ENCODE data around the gene KAT14. TPM values are rescaled to one million over a fixed set of nuclear protein-coding genes. Genes with fewer than 3 reads are reported as not detected.

The KAT14 gene
- total RNA-seq, 1 experiment from 2014 or later, result 10.8 TPM

- no peak overlapping the region for H3K9ac ChIP-seq (ENCODE audit: low read length)
- H3K4me1 ChIP-seq (ENCODE audit: insufficient read depth, low read length), result peaks cover 20% of the 10 kb centered on the region
- ChIA-PET POLR2A (ENCODE audit: unreplicated experiment) (no interaction called here), CTCF (no interaction called here)
- no peaks in the 10 kb centered on the region for H3K9me2 ChIP-seq (replicated peaks; ENCODE audit: low read length)
- no peak overlapping the region for H3K27ac ChIP-seq (ENCODE audit: low read length)
- DNase-seq (no peak), ATAC-seq (no peak)
- intact Hi-C loops (cut with micrococcal nuclease), result no loop called here
- BruUV-seq (replicated peaks), result no TSS peak
- no peaks in the 10 kb centered on the region for H3K36me3 ChIP-seq (ENCODE audit: low read depth, low read length)
- H3K4me2 ChIP-seq (ENCODE audit: low read length), result no peak overlapping the region
- H3K4me3 ChIP-seq (ENCODE audit: low read length), result no peak overlapping the region
- TF ChIP-seq EZH2 (IDR thresholded peaks at IDR 0.05; ENCODE audit: low read length, unreplicated experiment) (no peak), EZH2phosphoT487 (IDR thresholded peaks at IDR 0.05; ENCODE audit: borderline replicate concordance, low read length) (no peak)
- TF ChIP-seq, protein P1, sequence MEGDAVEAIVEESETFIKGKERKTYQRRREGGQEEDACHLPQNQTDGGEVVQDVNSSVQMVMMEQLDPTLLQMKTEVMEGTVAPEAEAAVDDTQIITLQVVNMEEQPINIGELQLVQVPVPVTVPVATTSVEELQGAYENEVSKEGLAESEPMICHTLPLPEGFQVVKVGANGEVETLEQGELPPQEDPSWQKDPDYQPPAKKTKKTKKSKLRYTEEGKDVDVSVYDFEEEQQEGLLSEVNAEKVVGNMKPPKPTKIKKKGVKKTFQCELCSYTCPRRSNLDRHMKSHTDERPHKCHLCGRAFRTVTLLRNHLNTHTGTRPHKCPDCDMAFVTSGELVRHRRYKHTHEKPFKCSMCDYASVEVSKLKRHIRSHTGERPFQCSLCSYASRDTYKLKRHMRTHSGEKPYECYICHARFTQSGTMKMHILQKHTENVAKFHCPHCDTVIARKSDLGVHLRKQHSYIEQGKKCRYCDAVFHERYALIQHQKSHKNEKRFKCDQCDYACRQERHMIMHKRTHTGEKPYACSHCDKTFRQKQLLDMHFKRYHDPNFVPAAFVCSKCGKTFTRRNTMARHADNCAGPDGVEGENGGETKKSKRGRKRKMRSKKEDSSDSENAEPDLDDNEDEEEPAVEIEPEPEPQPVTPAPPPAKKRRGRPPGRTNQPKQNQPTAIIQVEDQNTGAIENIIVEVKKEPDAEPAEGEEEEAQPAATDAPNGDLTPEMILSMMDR (conservative IDR thresholded peaks at IDR 0.05; ENCODE audit: low read depth, low read length), result no peak
- no peaks in the 10 kb centered on the region for H3F3A ChIP-seq (ENCODE audit: low read length, unreplicated experiment)
- no peaks in the 10 kb centered on the region for H4K20me1 ChIP-seq (ENCODE audit: low read length)
- H3K79me2 ChIP-seq (ENCODE audit: low read length), result no peaks in the 10 kb centered on the region
- no peaks in the 10 kb centered on the region for H3K9me3 ChIP-seq (ENCODE audit: low read length)
- H3K27me3 ChIP-seq (ENCODE audit: low read length), result no peaks in the 10 kb centered on the region
- no peak overlapping the region for H2AFZ ChIP-seq (ENCODE audit: low read length)
These were observed 5.0 kb upstream of the KAT14 start for GRCh38 chr20:18132663-18133062.

GRCh38 chr20:18133962-18134361 is 3.7 kb upstream of the KAT14 start:
- no peak overlapping the region for H3K9ac ChIP-seq (ENCODE audit: low read length)
- peak; percentile 77 for DNase-seq
- peaks cover 24% of the 10 kb centered on the region for H3K4me1 ChIP-seq (ENCODE audit: insufficient read depth, low read length)
- H3K9me2 ChIP-seq (replicated peaks; ENCODE audit: low read length), result no peaks in the 10 kb centered on the region
- TF ChIP-seq, protein P1 (conservative IDR thresholded peaks at IDR 0.05; ENCODE audit: low read depth, low read length), result no peak
- no peak for TF ChIP-seq EZH2 (IDR thresholded peaks at IDR 0.05; ENCODE audit: low read length, unreplicated experiment)
- TF ChIP-seq EZH2phosphoT487 (IDR thresholded peaks at IDR 0.05; ENCODE audit: borderline replicate concordance, low read length), result no peak
- H3K4me2 ChIP-seq (ENCODE audit: low read length), result peak overlapping the region; percentile 11
- ChIA-PET CTCF (no interaction called here), POLR2A (ENCODE audit: unreplicated experiment) (interaction anchor here (0.6 kb wide), 1 partner anchor 20 kb away, joined by 4 read pairs; no protein-coding TSS in a partner anchor)
- ATAC-seq, result peak; percentile 23
- H3K4me3 ChIP-seq (ENCODE audit: low read length), result no peak overlapping the region
- peak overlapping the region; percentile 35 for H3K27ac ChIP-seq (ENCODE audit: low read length)
- no peaks in the 10 kb centered on the region for H3K9me3 ChIP-seq (ENCODE audit: low read length)
- H3K27me3 ChIP-seq (ENCODE audit: low read length), result no peaks in the 10 kb centered on the region
- H2AFZ ChIP-seq (ENCODE audit: low read length), result peak overlapping the region; percentile 66
- H3F3A ChIP-seq (ENCODE audit: low read length, unreplicated experiment), result no peaks in the 10 kb centered on the region
- intact Hi-C loops (cut with micrococcal nuclease), result no loop called here
- peaks cover 12% of the 10 kb centered on the region for H3K79me2 ChIP-seq (ENCODE audit: low read length)
- H4K20me1 ChIP-seq (ENCODE audit: low read length), result 0 out of 2 replicates have a peak, but pooled peaks cover 2% of the 10 kb centered on the region
- BruUV-seq (replicated peaks), result no TSS peak
- H3K36me3 ChIP-seq (ENCODE audit: low read depth, low read length), result no peaks in the 10 kb centered on the region

DNA sequence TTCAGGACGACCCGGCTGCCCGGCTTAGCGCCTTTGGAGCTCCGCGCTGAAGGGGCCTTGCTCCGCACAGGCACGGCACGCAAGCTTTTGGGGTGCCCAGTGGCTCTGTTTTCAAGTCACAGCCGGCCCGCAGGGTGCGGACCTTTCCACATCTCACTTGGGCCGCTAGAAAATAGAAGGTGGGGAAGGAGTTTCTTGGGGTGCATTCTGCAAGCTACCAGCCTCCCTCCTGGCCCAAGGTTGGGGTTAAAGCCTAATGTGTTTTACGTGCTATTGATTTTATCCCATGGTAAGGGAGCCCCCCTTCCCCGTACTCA is 561 bp downstream of the KAT14 start:
- H3K9ac ChIP-seq (ENCODE audit: low read length), result peak overlapping the region; percentile 97
- H3K9me2 ChIP-seq (replicated peaks; ENCODE audit: low read length), result no peaks in the 10 kb centered on the region
- peak overlapping the region; percentile 98 for H3K4me2 ChIP-seq (ENCODE audit: low read length)
- H3K36me3 ChIP-seq (ENCODE audit: low read depth, low read length), result 0 out of 2 replicates have a peak, but pooled peaks cover 11% of the 10 kb centered on the region
- CTCF ChIA-PET, result no interaction called here
- peak overlapping the region; percentile 69 for H3K27ac ChIP-seq (ENCODE audit: low read length)
- no TSS peak for BruUV-seq (replicated peaks)
- H2AFZ ChIP-seq (ENCODE audit: low read length), result peak overlapping the region; percentile 100
- H4K20me1 ChIP-seq (ENCODE audit: low read length), result 0 out of 2 replicates have a peak, but pooled peaks cover 6% of the 10 kb centered on the region
- TF ChIP-seq EZH2phosphoT487 (IDR thresholded peaks at IDR 0.05; ENCODE audit: borderline replicate concordance, low read length), result no peak
- TF ChIP-seq, protein P1 (conservative IDR thresholded peaks at IDR 0.05; ENCODE audit: low read depth, low read length), result no peak
- TF ChIP-seq EZH2 (IDR thresholded peaks at IDR 0.05; ENCODE audit: low read length, unreplicated experiment), result no peak
- H3K4me1 ChIP-seq (ENCODE audit: insufficient read depth, low read length), result peaks cover 33% of the 10 kb centered on the region
- peaks cover 43% of the 10 kb centered on the region for H3K79me2 ChIP-seq (ENCODE audit: low read length)
- peak; percentile 36; the same call in 1 of the 2 replicates for ATAC-seq
- no peaks in the 10 kb centered on the region for H3K9me3 ChIP-seq (ENCODE audit: low read length)
- no peak for DNase-seq
- POLR2A ChIA-PET (ENCODE audit: unreplicated experiment), result interaction anchor here (0.6 kb wide), 1 partner anchor 192 kb away, joined by 3 read pairs; no protein-coding TSS in a partner anchor
- no peaks in the 10 kb centered on the region for H3K27me3 ChIP-seq (ENCODE audit: low read length)
- H3K4me3 ChIP-seq (ENCODE audit: low read length), result peak overlapping the region; percentile 92
- H3F3A ChIP-seq (ENCODE audit: low read length, unreplicated experiment), result no peaks in the 10 kb centered on the region
- intact Hi-C loops (cut with micrococcal nuclease), result loop anchor here (2.0 kb wide), 2 partner anchors 115 to 151 kb away; partner anchors contain the start of gene ZNF133
